ENCODE measurements around the gene MPRIP.
"Not testable (repeated sequence)": the region's sequence is repeated elsewhere in the genome, so short reads cannot be mapped to it uniquely, and the experiment has no call there.

MPRIP gene

GRCh38 chr17:17172001-17172939 is 130.0 kb downstream of the MPRIP start:
- DNase-seq, result no peak

- no peak for DNase-seq
Observed at GRCh38 chr17:17172990-17173389, 130.7 kb downstream of the MPRIP start.

- DNase-seq, result no peak
Observed at GRCh38 chr17:17173921-17174320, 131.7 kb downstream of the MPRIP start.

- DNase-seq, result no peak
Observed at GRCh38 chr17:17175340-17175739, 133.1 kb downstream of the MPRIP start.

- no peak for DNase-seq
Observed at GRCh38 chr17:17175917-17176316, 133.7 kb downstream of the MPRIP start.

GRCh38 chr17:17176341-17176740 is 134.1 kb downstream of the MPRIP start:
- no peak for DNase-seq

- no peak for DNase-seq
Observed at GRCh38 chr17:17177176-17177575, 134.9 kb downstream of the MPRIP start.

- DNase-seq, result no peak
Observed at GRCh38 chr17:17179371-17179827, 137.1 kb downstream of the MPRIP start.

- DNase-seq, result no peak
Observed at GRCh38 chr17:17180141-17180603, 137.9 kb downstream of the MPRIP start.

- no peak for DNase-seq
Observed at GRCh38 chr17:17180741-17181525, 138.7 kb downstream of the MPRIP start.

- DNase-seq, result no peak
Observed at GRCh38 chr17:17181666-17182597, 139.7 kb downstream of the MPRIP start.

GRCh38 chr17:17182598-17183136 is 140.4 kb downstream of the MPRIP start:
- DNase-seq, result no peak

- DNase-seq, result no peak
Observed at GRCh38 chr17:17183744-17184143, 141.5 kb downstream of the MPRIP start.

GRCh38 chr17:17184985-17185757 is 142.9 kb downstream of the MPRIP start:
- DNase-seq, result not testable (repeated sequence)

- no peak for DNase-seq
Observed at GRCh38 chr17:17186051-17186450, 143.8 kb downstream of the MPRIP start.

- no peak for DNase-seq
Observed at GRCh38 chr17:17186551-17187505, 144.6 kb downstream of the MPRIP start.

GRCh38 chr17:17188586-17188985 is 146.3 kb downstream of the MPRIP start:
- no peak for DNase-seq

GRCh38 chr17:17189559-17189958 is 147.3 kb downstream of the MPRIP start:
- DNase-seq, result no peak

GRCh38 chr17:17190188-17190587 is 147.9 kb downstream of the MPRIP start:
- no peak for DNase-seq

- no peak for DNase-seq
Observed at GRCh38 chr17:17191346-17191792, 149.1 kb downstream of the MPRIP start.
